HEK293 (cell line): ENCODE measurements around the gene APBB2.

Experiments used
- CTCF ChIA-PET: fragments of 350-600 bp; formaldehyde crosslinking; extraction: SDS; loops from one replicate; lab custom pipeline; 2021; ENCODE audit warnings: antibody characterized with exemption; lab: Yijun Ruan, JAX
- POLR2A ChIA-PET: fragments of 300-600 bp; formaldehyde crosslinking; extraction: SDS; loops from one replicate; lab custom pipeline; 2020; ENCODE audit warnings: antibody characterized with exemption, inconsistent platforms; lab: Yijun Ruan, JAX
- H3K27ac ChIP-seq: fragments of 200-500 bp; sonication (Bioruptor generic); 2 replicates; pipeline ENCODE4 v1.5.1; 2014; ENCODE audit warnings: low read depth, low read length, control low read depth, inconsistent platforms; ENCODE audit errors: extremely low read depth
- H3K36me3 ChIP-seq, 2 experiments: fragments of 200-500 bp in 1 of 2; sonication (Bioruptor generic) in 1 of 2; 1 replicate in 1 of 2; 2 replicates in 1 of 2; pipeline ENCODE4 v1.5.1; 2014 to 2017; ENCODE audit warnings: inconsistent platforms in 2 of 2, low read length in 2 of 2; ENCODE audit not compliant: control insufficient read depth in 2 of 2, insufficient read depth in 1 of 2
- H3K4me1 ChIP-seq: fragments of 200-500 bp; sonication (Bioruptor generic); 2 replicates; pipeline ENCODE4 v1.5.1; 2014; ENCODE audit warnings: mild to moderate bottlenecking, low read length, inconsistent platforms; ENCODE audit not compliant: control insufficient read depth, insufficient read depth
- H3K4me3 ChIP-seq: 2 replicates; pipeline ENCODE4 v1.5.1; 2011; ENCODE audit warnings: low read depth, mild to moderate bottlenecking, control low read depth, low read length, moderate library complexity
- H3K9me3 ChIP-seq: fragments of 200-500 bp; sonication (Bioruptor generic); 2 replicates; pipeline ENCODE4 v1.5.1; 2014; ENCODE audit warnings: low read depth, low read length, inconsistent platforms; ENCODE audit not compliant: control insufficient read depth, insufficient read depth
- PRDM1 ChIP-seq: fragments of 450-650 bp; formaldehyde crosslinking; IDR thresholded peaks from 2 replicates; pipeline ENCODE4; 2016; ENCODE audit warnings: missing biosample characterization, missing genetic modification characterization
- SCRT1 ChIP-seq: fragments of 450-650 bp; formaldehyde crosslinking; IDR thresholded peaks from 2 replicates; pipeline ENCODE4 v1.5.1; 2016; ENCODE audit warnings: missing biosample characterization, missing genetic modification characterization, borderline replicate concordance
- SCRT2 ChIP-seq: fragments of 450-650 bp; formaldehyde crosslinking; IDR thresholded peaks from 2 replicates; pipeline ENCODE4 v1.5.1; 2016; ENCODE audit warnings: missing biosample characterization, missing genetic modification characterization
- TRIM28 ChIP-seq: IDR thresholded peaks from 2 replicates; pipeline ENCODE4 v1.6.1; 2011; ENCODE audit warnings: low read length, control low read depth, borderline replicate concordance
- ZBTB11 ChIP-seq: fragments of 450-650 bp; formaldehyde crosslinking; conservative IDR thresholded peaks from 2 replicates; pipeline ENCODE4 v1.5.1; 2016; ENCODE audit warnings: low read depth, missing biosample characterization, missing genetic modification characterization
- ZBTB7A ChIP-seq: fragments of 450-650 bp; formaldehyde crosslinking; IDR thresholded peaks from 2 replicates; pipeline ENCODE4 v1.5.1; 2016; ENCODE audit warnings: low read depth, missing biosample characterization, missing genetic modification characterization
- ZNF10 ChIP-seq: fragments of 450-650 bp; formaldehyde crosslinking; IDR thresholded peaks from 2 replicates; pipeline ENCODE4 v1.5.1; 2017; ENCODE audit warnings: missing biosample characterization, missing genetic modification characterization
- ZNF121 ChIP-seq: fragments of 450-650 bp; formaldehyde crosslinking; IDR thresholded peaks from 2 replicates; pipeline ENCODE4 v1.5.1; 2016; ENCODE audit warnings: missing biosample characterization, missing genetic modification characterization
- ZNF184 ChIP-seq: fragments of 450-650 bp; IDR thresholded peaks from 2 replicates; pipeline ENCODE4 v1.5.1; 2018; ENCODE audit warnings: missing biosample characterization, mild to moderate bottlenecking, missing genetic modification characterization
- ZNF214 ChIP-seq: fragments of 450-650 bp; formaldehyde crosslinking; IDR thresholded peaks from 2 replicates; pipeline ENCODE4 v1.5.1; 2017; ENCODE audit warnings: missing biosample characterization, mild to moderate bottlenecking, missing genetic modification characterization, borderline replicate concordance
- ZNF48 ChIP-seq: fragments of 450-650 bp; formaldehyde crosslinking; IDR thresholded peaks from 2 replicates; pipeline ENCODE4 v1.5.1; 2016; ENCODE audit warnings: missing biosample characterization, missing genetic modification characterization
- ZNF530 ChIP-seq: fragments of 450-650 bp; formaldehyde crosslinking; IDR thresholded peaks from 2 replicates; pipeline ENCODE4 v1.5.1; 2016; ENCODE audit warnings: low read depth, missing biosample characterization, missing genetic modification characterization
- ZNF600 ChIP-seq: fragments of 450-650 bp; formaldehyde crosslinking; IDR thresholded peaks from 2 replicates; pipeline ENCODE4 v1.5.1; 2016; ENCODE audit warnings: missing biosample characterization, missing genetic modification characterization
- ZNF660 ChIP-seq: fragments of 450-650 bp; IDR thresholded peaks from 2 replicates; pipeline ENCODE4 v1.5.1; 2018; ENCODE audit warnings: missing biosample characterization, mild to moderate bottlenecking, missing genetic modification characterization
- ZSCAN18 ChIP-seq: fragments of 450-650 bp; formaldehyde crosslinking; IDR thresholded peaks from 2 replicates; pipeline ENCODE4 v1.5.1; 2016; ENCODE audit warnings: missing biosample characterization, missing genetic modification characterization

APBB2 gene

GRCh38 chr4:41212616-41213203 is 1.6 kb downstream of the APBB2 start (continued):
- TF ChIP-seq ZBTB11 (tag by site-specific recombination) (no peak), ZSCAN18 (tag by site-specific recombination) (no peak), ZNF530 (tag by site-specific recombination) (no peak), ZNF10 (no peak), ZNF184 (tag by site-specific recombination) (no peak), TRIM28 (no peak), ZBTB7A (tag by site-specific recombination) (no peak), ZNF214 (0 out of 2 replicates have a peak, but pooled peaks have one; percentile 12), SCRT1 (tag by site-specific recombination) (peak; percentile 65; the same call in 1 of the 2 replicates), SCRT2 (tag by site-specific recombination) (peak; percentile 95), ZNF48 (tag by site-specific recombination) (no peak)

- POLR2A ChIA-PET: interaction anchor here (0.9 kb wide), 1 partner anchor 45 kb away, joined by 3 read pairs; the partner anchor contains the start of gene UCHL1
- TF ChIP-seq ZNF121 (tag by site-specific recombination) (peak; percentile 88), PRDM1 (tag by site-specific recombination) (no peak)
- TF ChIP-seq, all 188 proteins: peak for 1
- H3K4me1 ChIP-seq: no peaks in the 10 kb centered on the region
- H3K27ac ChIP-seq: no peak overlapping the region
- H3K4me3 ChIP-seq: peak overlapping the region; percentile 80; the same call in 1 of the 2 replicates
- CTCF ChIA-PET: interaction anchor here (0.7 to 4.0 kb wide), 17 partner anchors 8 to 421 kb away, joined by 3 to 57 read pairs (median 3); no protein-coding TSS in a partner anchor
- H3K9me3 ChIP-seq: no peaks in the 10 kb centered on the region
- no peaks in the 10 kb centered on the region for H3K36me3 ChIP-seq
Measured at GRCh38 chr4:41211951-41212615, 2.3 kb downstream of the APBB2 start.

- Histone ChIP-seq H3K4me3 (no peak overlapping the region), H3K4me1 (no peaks in the 10 kb centered on the region), H3K27ac (no peak overlapping the region), H3K36me3 (no peaks in the 10 kb centered on the region), H3K9me3 (no peaks in the 10 kb centered on the region)
- ChIA-PET POLR2A (no interaction called here), CTCF (no interaction called here)
- TF ChIP-seq ZNF600 (tag by site-specific recombination): peak; percentile 33; the same call in 1 of the 2 replicates
- no peak for TF ChIP-seq ZNF660 (tag by site-specific recombination)
Measured at GRCh38 chr4:41209901-41210300, 4.4 kb downstream of the APBB2 start.
